IMR-90 (cell line): ENCODE data around the gene COL23A1. TPM values are rescaled to one million over a fixed set of nuclear protein-coding genes. Genes with fewer than 3 reads are reported as not detected.

Experiments
- ATAC-seq: fragments of 200-7000 bp; cut with Tn5 transposase; 2 replicates; pipeline ENCODE4 v1.9.1; 2020; ENCODE audit warnings: low read depth, mild to moderate bottlenecking, moderate library complexity
- BruUV-seq: library from RNA; stranded (reverse); fragments of 400-500 nt; replicated peaks from 2 replicates; lab custom pipeline; 2021; lab: Mats Ljungman, UMichigan
- CTCF ChIA-PET: fragments of 300-600 bp; formaldehyde crosslinking; extraction: SDS; loops from one replicate; lab custom pipeline; 2021; ENCODE audit warnings: antibody characterized with exemption; lab: Yijun Ruan, JAX
- POLR2A ChIA-PET: fragments of 300-600 bp; sonication (Branson Sonifier 250); formaldehyde crosslinking; loops from one replicate; lab custom pipeline; 2022; ENCODE audit warnings: antibody characterized with exemption; ENCODE audit not compliant: unreplicated experiment; lab: Charles Lee
- DNase-seq: peaks from one replicate; pipeline ENCODE4 v3.0.0; 2013
- H2AFZ ChIP-seq: replicated peaks from 2 replicates; pipeline ENCODE3; 2013; ENCODE audit warnings: low read length, mild to moderate bottlenecking; ENCODE audit not compliant: poor library complexity
- H2AK5ac ChIP-seq: 2 replicates; pipeline ENCODE4 v1.6.1; 2013; ENCODE audit warnings: low read depth, low read length, inconsistent platforms
- H2AK9ac ChIP-seq: replicated peaks from 2 replicates; pipeline ENCODE3; 2013; ENCODE audit warnings: mild to moderate bottlenecking, low read depth, low read length, moderate library complexity; ENCODE audit not compliant: poor library complexity
- H2BK120ac ChIP-seq: 2 replicates; pipeline ENCODE4 v1.6.1; 2013; ENCODE audit warnings: low read depth, low read length, inconsistent platforms
- H2BK15ac ChIP-seq: 3 replicates; pipeline ENCODE4 v1.6.1; 2013; ENCODE audit warnings: low read depth, low read length, inconsistent platforms
- H2BK20ac ChIP-seq: 2 replicates; pipeline ENCODE4 v1.6.1; 2013; ENCODE audit warnings: low read depth, mild to moderate bottlenecking, inconsistent platforms, low read length, moderate library complexity
- H2BK5ac ChIP-seq: 2 replicates; pipeline ENCODE4 v1.6.1; 2013; ENCODE audit warnings: mild to moderate bottlenecking, low read depth, low read length, inconsistent platforms; ENCODE audit not compliant: poor library complexity, severe bottlenecking
- H3K14ac ChIP-seq: replicated peaks from 2 replicates; pipeline ENCODE4 v1.6.1; 2013; ENCODE audit warnings: low read depth, low read length, inconsistent platforms
- H3K18ac ChIP-seq: 2 replicates; pipeline ENCODE4 v1.6.1; 2013; ENCODE audit warnings: low read depth, low read length, control low read depth
- H3K23ac ChIP-seq: 2 replicates; pipeline ENCODE4 v1.6.1; 2013; ENCODE audit warnings: low read depth, low read length, inconsistent platforms
- H3K27ac ChIP-seq: 2 replicates; pipeline ENCODE4 v1.5.1; 2013; ENCODE audit warnings: mild to moderate bottlenecking, control low read depth, low read length; ENCODE audit not compliant: insufficient read depth
- H3K27me3 ChIP-seq: 2 replicates; pipeline ENCODE4 v1.6.1; 2013; ENCODE audit warnings: low read length; ENCODE audit not compliant: control insufficient read depth, insufficient read depth
- H3K36me3 ChIP-seq: 2 replicates; pipeline ENCODE4 v1.6.1; 2013; ENCODE audit warnings: low read length, mixed read lengths; ENCODE audit not compliant: control insufficient read depth, insufficient read depth
- H3K4ac ChIP-seq: 2 replicates; pipeline ENCODE4 v1.6.1; 2013; ENCODE audit warnings: low read depth, low read length, inconsistent platforms
- H3K4me1 ChIP-seq: 2 replicates; pipeline ENCODE4 v1.6.1; 2013; ENCODE audit warnings: low read length, mixed read lengths; ENCODE audit not compliant: control insufficient read depth, insufficient read depth
- H3K4me2 ChIP-seq: 2 replicates; pipeline ENCODE4 v1.6.1; 2013; ENCODE audit warnings: low read depth, mild to moderate bottlenecking, control low read depth, low read length, moderate library complexity
- H3K4me3 ChIP-seq: 2 replicates; pipeline ENCODE4 v1.5.1; 2013; ENCODE audit warnings: low read depth, mild to moderate bottlenecking, control low read depth, low read length, moderate library complexity; ENCODE audit not compliant: insufficient read depth
- H3K56ac ChIP-seq: 2 replicates; pipeline ENCODE4 v1.6.1; 2013; ENCODE audit warnings: low read length, inconsistent platforms; ENCODE audit not compliant: insufficient read depth; ENCODE audit errors: extremely low read depth
- H3K79me1 ChIP-seq, 2 experiments: 2 replicates each; pipeline ENCODE4 v1.6.1; 2013; ENCODE audit warnings: low read length in 2 of 2, inconsistent platforms in 1 of 2, low read depth in 1 of 2
- H3K9ac ChIP-seq: 2 replicates; pipeline ENCODE4 v1.6.1; 2013; ENCODE audit warnings: low read depth, low read length, control low read depth
- H3K9me1 ChIP-seq: 2 replicates; pipeline ENCODE4 v1.6.1; 2013; ENCODE audit warnings: low read length, inconsistent platforms; ENCODE audit not compliant: insufficient read depth
- H3K9me3 ChIP-seq: 2 replicates; pipeline ENCODE4 v1.6.1; 2013; ENCODE audit warnings: low read length; ENCODE audit not compliant: control insufficient read depth, insufficient read depth
- H4K20me1 ChIP-seq: 2 replicates; pipeline ENCODE4 v1.6.1; 2013; ENCODE audit warnings: low read length, inconsistent platforms; ENCODE audit not compliant: insufficient read depth
- H4K5ac ChIP-seq: 2 replicates; pipeline ENCODE4 v1.6.1; 2013; ENCODE audit warnings: mild to moderate bottlenecking, low read depth, low read length, control low read depth
- H4K8ac ChIP-seq, 2 experiments: 2 replicates each; pipeline ENCODE4 v1.6.1; 2013; ENCODE audit warnings: low read depth in 2 of 2, low read length in 2 of 2, control low read depth in 1 of 2, inconsistent platforms in 1 of 2
- H4K91ac ChIP-seq: 2 replicates; pipeline ENCODE4 v1.6.1; 2013; ENCODE audit warnings: low read depth, low read length, inconsistent platforms; ENCODE audit not compliant: insufficient read depth
- BHLHE40 ChIP-seq: fragments of 150-350 bp; IDR thresholded peaks from 2 replicates; pipeline ENCODE4 v1.6.1; 2016; ENCODE audit warnings: mild to moderate bottlenecking, low read depth, low read length
- CHD1 ChIP-seq: IDR thresholded peaks from 2 replicates; pipeline ENCODE4 v1.6.1; 2012; ENCODE audit warnings: low read depth, low read length, improper control_type of control experiment
- CTCF ChIP-seq: conservative IDR thresholded peaks from 2 replicates; pipeline ENCODE4 v1.5.1; 2012; ENCODE audit warnings: mild to moderate bottlenecking, low read depth, low read length, improper control_type of control experiment
- ELK1 ChIP-seq: fragments of 150-350 bp; IDR thresholded peaks from 2 replicates; pipeline ENCODE4 v1.6.1; 2016; ENCODE audit warnings: low read depth, mild to moderate bottlenecking, low read length, moderate library complexity, borderline replicate concordance
- FOS ChIP-seq: fragments of 150-350 bp; IDR thresholded peaks from 2 replicates; pipeline ENCODE4 v1.6.1; 2016; ENCODE audit warnings: low read depth, low read length
- NFE2L2 ChIP-seq: fragments of 150-350 bp; IDR thresholded peaks from 2 replicates; pipeline ENCODE4 v1.6.1; 2016; ENCODE audit warnings: low read depth, mild to moderate bottlenecking, low read length
- POLR2A ChIP-seq: IDR thresholded peaks from 2 replicates; pipeline ENCODE4 v1.6.1; 2012; ENCODE audit warnings: mild to moderate bottlenecking, low read depth, low read length
- WGBS, 2 experiments: methylation state at CpG; one replicate each; pipeline versions ENCODE4 v1.1.5 to v1.1.7; 2013; ENCODE audit warnings: missing lambda C conversion rate in 2 of 2; ENCODE audit not compliant: insufficient read length in 1 of 2; ENCODE audit errors: extremely low coverage in 2 of 2; 5-methylcytosine and 5-hydroxymethylcytosine counted together
- dilution Hi-C: fragments of 300-500 bp; cut with HindIII; formaldehyde crosslinking; loops from one replicate; pipeline ENCODE4 v1.14.3; 2018; ENCODE audit warnings: low sequenced_read_pairs; ENCODE audit not compliant: unreplicated experiment
- in situ Hi-C: fragments of 300-500 bp; cut with MboI; formaldehyde crosslinking; loops from 3 replicates; pipeline ENCODE4 v1.14.3; 2019; ENCODE audit warnings: low sequenced_read_pairs, inconsistent platforms, mixed read lengths
- intact Hi-C: fragments of 100-400 bp; cut with micrococcal nuclease; formaldehyde crosslinking; loops from 2 replicates; pipeline ENCODE4 v1.10.0; 2022
- polyA plus RNA-seq, 3 experiments: library from polyadenylated mRNA; depleted of rRNA; stranded (reverse); fragments of >200 nt; gene quantifications; 2 replicates each; pipeline ENCODE4 v1.2.3, GENCODE V29; 2012; ENCODE audit warnings: low replicate concordance in 1 of 3
- total RNA-seq: library from RNA; depleted of rRNA; stranded (reverse); fragments of >200 nt; gene quantifications from 2 replicates; pipeline ENCODE4 v1.2.3, GENCODE V29; 2012
- TF ChIP-seq, protein P1 (sequence below): fragments of 150-350 bp; IDR thresholded peaks from 2 replicates; pipeline ENCODE4 v1.6.1; 2017; ENCODE audit warnings: mild to moderate bottlenecking, antibody characterized with exemption, low read length, low read depth

The COL23A1 gene
- total and polyA plus RNA-seq, 2 of the 4 experiments (the other 2 are of a cell fraction): not detected

DNA sequence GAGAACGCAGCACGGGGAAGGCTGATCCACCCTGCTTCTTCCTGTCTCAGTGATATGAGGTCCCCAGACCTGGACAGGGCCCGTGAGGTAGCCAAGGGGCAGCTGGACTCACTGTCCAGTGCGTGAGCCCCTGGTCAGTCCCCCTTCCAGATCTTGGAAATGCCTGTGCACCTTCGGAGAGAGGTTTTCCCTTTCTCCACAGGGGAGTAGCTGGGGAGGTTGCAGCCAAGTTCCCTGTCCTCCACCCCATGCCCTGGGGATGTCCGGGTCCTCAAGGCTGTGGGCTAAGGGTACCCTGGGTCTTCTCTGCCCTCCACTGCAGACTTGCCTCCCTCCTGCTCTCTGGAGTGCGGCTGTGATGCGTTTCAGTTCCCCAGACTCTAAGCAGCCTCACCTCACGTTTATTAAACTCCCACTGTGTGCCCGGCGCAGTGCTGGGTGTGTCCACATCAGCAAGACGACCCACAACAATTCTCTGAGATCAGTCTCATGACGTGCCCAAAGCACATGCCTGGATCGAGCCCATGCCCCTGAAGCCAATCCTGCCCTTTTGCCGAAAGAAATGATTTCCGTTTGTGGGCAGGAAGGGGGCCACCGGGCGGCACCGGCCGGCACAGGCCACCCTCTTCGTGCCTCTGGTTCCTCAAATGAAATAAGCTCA is 256.2 kb downstream of the COL23A1 start:
- H2BK120ac ChIP-seq: no peak overlapping the region
- H3K27me3 ChIP-seq: no peaks in the 10 kb centered on the region; the same call in 1 of the 2 replicates
- no peak overlapping the region for H3K4me2 ChIP-seq
- H4K20me1 ChIP-seq: no peaks in the 10 kb centered on the region
- H3K9me3 ChIP-seq: peaks cover 2% of the 10 kb centered on the region
- H3K4ac ChIP-seq: no peak overlapping the region
- no peak overlapping the region for H3K14ac ChIP-seq
- no peak overlapping the region for H4K8ac ChIP-seq
- dilution Hi-C loops: no loop called here
- no peak for DNase-seq
- H3K79me1 ChIP-seq: no peaks in the 10 kb centered on the region
- no peak overlapping the region for H2BK20ac ChIP-seq
- H2AK9ac ChIP-seq: no peak overlapping the region
- H3K36me3 ChIP-seq: no peaks in the 10 kb centered on the region
- H2BK5ac ChIP-seq: no peak overlapping the region
- no TSS peak for BruUV-seq
- H3K23ac ChIP-seq: no peak overlapping the region
- intact Hi-C loops: no loop called here
- 73% methylated on average over 10 of the region's 21 CpGs; no CpG with 5 or more reads in 1 of the 2 experiments for WGBS, 2 experiments
- ChIA-PET CTCF (no interaction called here), POLR2A (no interaction called here)
- H3K27ac ChIP-seq: no peak overlapping the region
- no peak overlapping the region for H3K9ac ChIP-seq
- no peak for ATAC-seq
- no peak overlapping the region for H2AK5ac ChIP-seq
- no peak overlapping the region for H3K4me3 ChIP-seq
- H2BK15ac ChIP-seq: no peak overlapping the region
- H3K4me1 ChIP-seq: no peaks in the 10 kb centered on the region
- no peak overlapping the region for H3K18ac ChIP-seq
- in situ Hi-C loops: no loop called here
- no peak overlapping the region for H4K5ac ChIP-seq
- H2AFZ ChIP-seq: no peak overlapping the region
- H3K56ac ChIP-seq: no peak overlapping the region
- no peaks in the 10 kb centered on the region for H3K9me1 ChIP-seq
- TF ChIP-seq CHD1: no peak
- no peak for TF ChIP-seq BHLHE40
- TF ChIP-seq POLR2A: no peak
- no peak for TF ChIP-seq FOS
- no peak for TF ChIP-seq ELK1
- no peak for TF ChIP-seq NFE2L2
- TF ChIP-seq, protein P1, sequence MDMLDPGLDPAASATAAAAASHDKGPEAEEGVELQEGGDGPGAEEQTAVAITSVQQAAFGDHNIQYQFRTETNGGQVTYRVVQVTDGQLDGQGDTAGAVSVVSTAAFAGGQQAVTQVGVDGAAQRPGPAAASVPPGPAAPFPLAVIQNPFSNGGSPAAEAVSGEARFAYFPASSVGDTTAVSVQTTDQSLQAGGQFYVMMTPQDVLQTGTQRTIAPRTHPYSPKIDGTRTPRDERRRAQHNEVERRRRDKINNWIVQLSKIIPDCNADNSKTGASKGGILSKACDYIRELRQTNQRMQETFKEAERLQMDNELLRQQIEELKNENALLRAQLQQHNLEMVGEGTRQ: no peak
- no peak for TF ChIP-seq CTCF
- H4K91ac ChIP-seq: no peak overlapping the region
